ENCODE measurements around the gene MYO10.

Gene MYO10

DNA sequence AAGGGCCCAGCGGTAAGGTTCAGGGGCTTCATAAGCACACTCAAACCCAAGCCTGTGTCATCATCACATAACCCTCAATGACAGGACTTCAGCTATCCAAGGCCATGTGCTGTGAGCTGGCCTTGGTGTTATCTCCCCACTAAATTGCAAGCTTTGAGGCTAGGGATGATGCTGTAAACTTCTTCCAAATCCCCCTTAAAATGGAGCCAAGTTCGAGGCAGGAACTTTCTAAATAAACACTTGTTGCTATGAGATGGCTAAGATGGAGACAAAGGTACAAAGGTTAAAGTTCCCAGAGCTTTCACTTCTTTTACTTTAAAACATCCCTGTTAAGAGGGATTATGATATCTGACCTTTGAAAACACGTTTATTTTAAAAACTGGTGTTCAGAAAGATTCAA is 123.6 kb downstream of the MYO10 start:
- TF ChIP-seq, protein P1, sequence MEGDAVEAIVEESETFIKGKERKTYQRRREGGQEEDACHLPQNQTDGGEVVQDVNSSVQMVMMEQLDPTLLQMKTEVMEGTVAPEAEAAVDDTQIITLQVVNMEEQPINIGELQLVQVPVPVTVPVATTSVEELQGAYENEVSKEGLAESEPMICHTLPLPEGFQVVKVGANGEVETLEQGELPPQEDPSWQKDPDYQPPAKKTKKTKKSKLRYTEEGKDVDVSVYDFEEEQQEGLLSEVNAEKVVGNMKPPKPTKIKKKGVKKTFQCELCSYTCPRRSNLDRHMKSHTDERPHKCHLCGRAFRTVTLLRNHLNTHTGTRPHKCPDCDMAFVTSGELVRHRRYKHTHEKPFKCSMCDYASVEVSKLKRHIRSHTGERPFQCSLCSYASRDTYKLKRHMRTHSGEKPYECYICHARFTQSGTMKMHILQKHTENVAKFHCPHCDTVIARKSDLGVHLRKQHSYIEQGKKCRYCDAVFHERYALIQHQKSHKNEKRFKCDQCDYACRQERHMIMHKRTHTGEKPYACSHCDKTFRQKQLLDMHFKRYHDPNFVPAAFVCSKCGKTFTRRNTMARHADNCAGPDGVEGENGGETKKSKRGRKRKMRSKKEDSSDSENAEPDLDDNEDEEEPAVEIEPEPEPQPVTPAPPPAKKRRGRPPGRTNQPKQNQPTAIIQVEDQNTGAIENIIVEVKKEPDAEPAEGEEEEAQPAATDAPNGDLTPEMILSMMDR (IDR thresholded peaks at IDR 0.05; ENCODE audit: insufficient read depth, missing control alignments), result no peak
- FAIRE-seq, result no peak

DNA sequence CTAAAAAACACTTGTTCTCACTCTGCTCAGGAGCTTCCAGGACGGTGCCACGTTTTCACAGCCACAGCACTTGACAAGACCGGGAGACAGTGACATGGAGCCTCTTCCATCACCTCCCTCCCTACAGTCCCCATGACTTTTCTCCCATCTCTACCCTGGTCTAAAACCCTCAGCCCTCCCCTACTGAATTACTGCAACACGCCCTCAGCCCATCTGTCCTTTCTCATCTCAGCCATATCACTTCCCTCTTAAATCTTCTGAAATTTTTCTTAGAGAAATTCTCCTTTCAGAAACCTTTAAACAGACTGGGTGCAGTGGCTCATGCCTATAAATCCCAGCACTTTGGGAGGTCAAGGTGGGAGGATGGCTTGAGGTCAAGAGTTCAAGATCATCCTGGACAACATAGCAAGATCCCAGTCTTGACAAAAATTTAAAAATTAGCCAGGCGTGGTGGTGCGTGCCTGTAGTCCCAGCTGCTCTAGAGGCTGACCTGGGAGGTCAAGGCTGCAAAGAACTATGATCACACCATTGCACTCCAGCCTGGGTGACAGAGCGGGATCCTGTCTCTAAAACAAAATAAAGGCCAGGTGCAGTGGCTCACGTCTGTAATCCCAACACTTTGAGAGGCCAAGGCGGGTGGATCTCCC is 125.8 kb downstream of the MYO10 start:
- DNase-seq (ENCODE audit: insufficient read length, low spot score) (no peak), FAIRE-seq (no peak)
- TF ChIP-seq, protein P1 (IDR thresholded peaks at IDR 0.05; ENCODE audit: insufficient read depth, missing control alignments), result no peak

More for the DNA sequence above, 123.6 kb downstream of the MYO10 start:
- DNase-seq (ENCODE audit: insufficient read length, low spot score), result no peak

DNA sequence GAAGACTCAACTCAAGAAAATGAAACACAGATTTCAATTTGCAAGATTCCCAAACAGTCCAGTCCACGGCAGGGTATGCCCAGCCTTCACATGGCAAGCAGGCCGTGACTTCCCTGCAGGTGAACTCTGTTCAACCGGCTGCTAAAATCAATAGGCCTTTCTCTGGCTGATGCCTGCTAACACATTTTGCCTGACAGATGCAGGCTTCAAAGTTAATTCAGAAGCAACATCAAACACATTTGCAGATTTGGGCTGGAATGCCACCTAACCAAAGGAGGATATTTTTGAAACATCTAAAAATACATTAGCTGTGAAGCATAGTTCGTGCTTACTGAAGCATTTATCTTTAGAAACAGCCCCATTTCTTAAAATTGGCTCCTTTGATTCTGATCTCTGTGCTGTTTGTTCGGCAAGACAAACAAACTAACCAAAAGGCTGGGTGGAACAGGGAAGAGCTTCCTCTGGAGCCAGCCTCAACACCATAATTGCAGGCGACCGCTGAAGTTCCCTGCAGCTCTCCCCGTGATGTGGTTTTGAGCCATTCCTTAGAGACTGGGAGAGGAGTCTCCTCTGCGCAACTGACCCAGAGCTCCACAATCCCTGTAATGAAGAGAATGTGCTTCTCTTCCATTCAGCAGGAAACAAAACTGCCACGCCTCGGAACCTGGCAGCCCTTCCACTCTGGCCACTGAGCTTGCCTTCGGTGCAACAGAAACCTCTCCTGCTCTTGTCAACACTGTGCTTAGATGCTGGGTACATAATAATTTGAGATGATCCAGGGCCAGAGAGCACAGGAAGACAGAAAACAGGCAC is 126.5 kb downstream of the MYO10 start:
- TF ChIP-seq, protein P1 (IDR thresholded peaks at IDR 0.05; ENCODE audit: insufficient read depth, missing control alignments), result no peak
- FAIRE-seq (no peak), DNase-seq (ENCODE audit: insufficient read length, low spot score) (no peak)

DNA sequence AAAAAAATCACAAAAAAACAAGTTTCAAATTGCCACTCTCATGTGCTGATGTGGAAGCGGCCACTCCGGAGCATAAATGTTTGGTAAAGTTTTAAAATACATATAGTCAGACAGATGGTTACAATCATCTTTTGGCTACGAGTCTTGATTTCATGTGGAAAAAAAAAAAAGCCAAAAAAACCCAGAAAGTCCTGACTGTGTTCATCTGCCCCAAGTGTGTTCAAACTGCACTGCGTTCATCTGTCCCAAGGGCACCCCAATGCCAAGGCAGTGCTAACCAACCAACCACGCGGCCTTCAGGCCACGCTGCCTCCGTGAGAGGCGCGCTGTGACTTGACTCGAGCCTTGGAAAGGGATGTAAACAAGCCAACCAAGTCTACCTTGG is 127.1 kb downstream of the MYO10 start:
- TF ChIP-seq, protein P1 (IDR thresholded peaks at IDR 0.05; ENCODE audit: insufficient read depth, missing control alignments), result no peak
- DNase-seq (ENCODE audit: insufficient read length, low spot score), result no peak
- FAIRE-seq, result no peak

DNA sequence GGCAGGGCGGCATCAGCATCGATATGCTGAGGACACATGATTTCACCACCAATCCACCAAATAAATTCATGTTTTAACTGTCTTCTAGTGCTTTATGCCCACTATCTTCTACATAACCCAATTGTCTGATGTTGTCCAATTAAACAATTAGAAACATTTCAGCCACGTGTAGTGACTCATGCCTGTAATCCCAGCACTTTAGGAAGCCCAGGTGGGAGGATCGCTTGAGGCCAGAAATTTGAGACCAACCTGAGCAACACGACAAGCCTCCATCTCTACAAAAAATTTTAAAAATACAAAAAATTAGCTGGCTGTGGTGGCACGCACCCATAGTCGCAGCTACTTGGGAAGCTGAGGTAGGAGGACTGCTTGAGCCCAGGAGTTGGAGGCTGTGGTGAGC is 128.1 kb downstream of the MYO10 start:
- FAIRE-seq (no peak), DNase-seq (ENCODE audit: insufficient read length, low spot score) (no peak)
- TF ChIP-seq, protein P1 (IDR thresholded peaks at IDR 0.05; ENCODE audit: insufficient read depth, missing control alignments), result no peak

DNA sequence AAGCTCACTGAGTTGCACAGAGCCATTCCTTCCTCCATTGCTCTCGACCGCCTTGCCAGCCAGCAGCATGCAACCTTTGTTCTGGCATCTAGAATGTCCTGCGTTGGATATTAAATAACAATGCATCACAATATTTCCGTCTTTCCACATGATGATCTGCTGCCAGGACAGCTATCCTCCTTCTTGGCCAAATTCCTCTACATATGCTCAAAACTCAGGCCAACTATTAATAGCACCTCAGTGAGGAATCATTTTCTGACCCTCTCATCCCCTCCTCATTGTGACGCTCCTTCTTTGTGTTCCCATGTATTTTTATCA is 128.6 kb downstream of the MYO10 start:
- FAIRE-seq, result no peak
- no peak for DNase-seq (ENCODE audit: insufficient read length, low spot score)
- TF ChIP-seq, protein P1 (IDR thresholded peaks at IDR 0.05; ENCODE audit: insufficient read depth, missing control alignments), result no peak

All from D721Med (cell line).